Type B pancreatic cell (in vitro differentiated cells): ENCODE data around the gene MID1. TPM values are rescaled to one million over a fixed set of nuclear protein-coding genes. Genes with fewer than 3 reads are reported as not detected.
A peak's percentile ranks its signal among the peaks of the same experiment; 100 is the strongest.

ENCODE experiments used
- DNase-seq: peaks from one replicate; pipeline ENCODE4 v3.0.0; 2021; ENCODE audit warnings: mixed read lengths; ENCODE audit not compliant: unreplicated experiment; ENCODE audit errors: extremely low spot score
- H3K27ac Mint-ChIP-seq: 2 replicates; pipeline ENCODE4 v1.8.0; 2021; ENCODE audit warnings: mild to moderate bottlenecking, mixed read lengths
- H3K27me3 Mint-ChIP-seq: 2 replicates; pipeline ENCODE4 v1.8.0; 2021; ENCODE audit warnings: mixed read lengths
- H3K36me3 Mint-ChIP-seq: 2 replicates; pipeline ENCODE4 v1.8.0; 2021; ENCODE audit warnings: mixed read lengths
- H3K4me1 Mint-ChIP-seq: one replicate; pipeline ENCODE4 v1.8.0; 2021; ENCODE audit warnings: mixed read lengths; ENCODE audit not compliant: unreplicated experiment
- H3K4me3 Mint-ChIP-seq: 2 replicates; pipeline ENCODE4 v1.8.0; 2021; ENCODE audit warnings: mild to moderate bottlenecking, mixed read lengths
- H3K9me3 Mint-ChIP-seq: 2 replicates; pipeline ENCODE4 v1.8.0; 2021; ENCODE audit warnings: mixed read lengths
- total RNA-seq: library from RNA; stranded (reverse); gene quantifications from 2 replicates; pipeline ENCODE4 v1.2.1, GENCODE V29; 2021; ENCODE audit warnings: low replicate concordance
- TF ChIP-seq, protein P1 (sequence below): fragments of 200-600 bp; sonication (generic); conservative IDR thresholded peaks from 2 replicates; pipeline ENCODE4 v1.5.0; 2021; ENCODE audit warnings: antibody characterized with exemption, mild to moderate bottlenecking

Gene MID1
- total RNA-seq, 1 donor from 2014 or later: 52.7 TPM

DNA sequence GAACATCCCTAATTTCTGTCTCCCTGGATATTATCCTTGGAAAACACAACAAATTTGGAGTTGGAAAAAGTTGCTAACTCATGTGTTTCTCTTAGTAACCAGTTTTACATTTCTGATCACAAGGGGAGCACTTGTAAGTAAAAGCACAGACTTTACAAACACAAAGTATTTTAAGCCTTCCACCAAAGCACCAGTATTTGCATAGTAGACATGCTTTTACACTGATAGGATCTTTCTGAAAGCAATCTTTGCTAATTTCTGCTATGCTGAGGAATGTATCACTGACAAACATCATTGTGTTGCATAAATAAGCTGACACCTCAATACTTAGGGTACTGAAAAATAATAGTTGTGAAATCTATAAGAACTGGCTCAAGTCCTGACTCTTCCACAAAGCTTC lies 100.6 kb downstream of the MID1 start:
- H3K9me3 Mint-ChIP-seq: peaks cover 5% of the 10 kb centered on the region
- H3K27ac Mint-ChIP-seq: no peak overlapping the region
- no peaks in the 10 kb centered on the region for H3K4me1 Mint-ChIP-seq

GRCh38 chrX:10519278-10519677 lies 101.1 kb downstream of the MID1 start:
- Mint-ChIP-seq H3K27ac (no peak overlapping the region), H3K27me3 (no peaks in the 10 kb centered on the region), H3K9me3 (peaks cover 5% of the 10 kb centered on the region), H3K36me3 (peaks cover 4% of the 10 kb centered on the region), H3K4me3 (no peak overlapping the region), H3K4me1 (no peaks in the 10 kb centered on the region)
- DNase-seq: no peak
- TF ChIP-seq, protein P1, sequence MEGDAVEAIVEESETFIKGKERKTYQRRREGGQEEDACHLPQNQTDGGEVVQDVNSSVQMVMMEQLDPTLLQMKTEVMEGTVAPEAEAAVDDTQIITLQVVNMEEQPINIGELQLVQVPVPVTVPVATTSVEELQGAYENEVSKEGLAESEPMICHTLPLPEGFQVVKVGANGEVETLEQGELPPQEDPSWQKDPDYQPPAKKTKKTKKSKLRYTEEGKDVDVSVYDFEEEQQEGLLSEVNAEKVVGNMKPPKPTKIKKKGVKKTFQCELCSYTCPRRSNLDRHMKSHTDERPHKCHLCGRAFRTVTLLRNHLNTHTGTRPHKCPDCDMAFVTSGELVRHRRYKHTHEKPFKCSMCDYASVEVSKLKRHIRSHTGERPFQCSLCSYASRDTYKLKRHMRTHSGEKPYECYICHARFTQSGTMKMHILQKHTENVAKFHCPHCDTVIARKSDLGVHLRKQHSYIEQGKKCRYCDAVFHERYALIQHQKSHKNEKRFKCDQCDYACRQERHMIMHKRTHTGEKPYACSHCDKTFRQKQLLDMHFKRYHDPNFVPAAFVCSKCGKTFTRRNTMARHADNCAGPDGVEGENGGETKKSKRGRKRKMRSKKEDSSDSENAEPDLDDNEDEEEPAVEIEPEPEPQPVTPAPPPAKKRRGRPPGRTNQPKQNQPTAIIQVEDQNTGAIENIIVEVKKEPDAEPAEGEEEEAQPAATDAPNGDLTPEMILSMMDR: no peak

More for the DNA sequence above, 100.6 kb downstream of the MID1 start:
- no peak overlapping the region for H3K4me3 Mint-ChIP-seq
- H3K27me3 Mint-ChIP-seq: no peaks in the 10 kb centered on the region
- peaks cover 4% of the 10 kb centered on the region for H3K36me3 Mint-ChIP-seq
- TF ChIP-seq, protein P1: no peak
- DNase-seq: no peak

- peaks cover 4% of the 10 kb centered on the region for H3K36me3 Mint-ChIP-seq
- no peaks in the 10 kb centered on the region for H3K4me1 Mint-ChIP-seq
- no peak overlapping the region for H3K27ac Mint-ChIP-seq
- no peak for DNase-seq
- no peaks in the 10 kb centered on the region for H3K27me3 Mint-ChIP-seq
- H3K4me3 Mint-ChIP-seq: no peak overlapping the region
- peaks cover 5% of the 10 kb centered on the region for H3K9me3 Mint-ChIP-seq
- TF ChIP-seq, protein P1: no peak
These were observed 102.3 kb downstream of the MID1 start for GRCh38 chrX:10518073-10518472.

- Mint-ChIP-seq H3K4me1 (peaks cover 5% of the 10 kb centered on the region), H3K27me3 (no peaks in the 10 kb centered on the region), H3K4me3 (no peak overlapping the region), H3K9me3 (peaks cover 10% of the 10 kb centered on the region), H3K27ac (no peak overlapping the region), H3K36me3 (peaks cover 8% of the 10 kb centered on the region)
- no peak for DNase-seq
- TF ChIP-seq, protein P1: no peak
These were observed 103.5 kb downstream of the MID1 start for GRCh38 chrX:10516781-10517322.

DNA sequence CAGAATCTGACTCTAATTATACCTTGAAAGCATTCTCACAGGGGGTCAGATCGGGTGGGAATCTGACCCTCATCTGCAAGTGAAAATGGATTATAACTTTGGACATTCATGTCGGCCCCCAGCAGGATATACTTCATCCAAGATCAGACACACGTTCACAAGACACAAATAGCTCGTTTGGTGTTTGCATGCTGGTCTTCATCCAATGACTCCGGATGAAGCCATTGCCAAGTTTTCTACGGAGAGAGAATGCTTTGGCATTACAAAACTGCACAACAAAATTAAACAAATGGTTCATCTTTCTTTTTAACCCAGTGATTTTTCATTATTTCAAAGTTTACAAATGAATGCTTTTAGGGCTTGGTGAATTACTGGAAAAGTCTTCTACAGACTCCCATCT lies 105.5 kb downstream of the MID1 start:
- H3K4me1 Mint-ChIP-seq: peaks cover 5% of the 10 kb centered on the region
- no peaks in the 10 kb centered on the region for H3K27me3 Mint-ChIP-seq
- no peak for DNase-seq
- H3K27ac Mint-ChIP-seq: no peak overlapping the region
- H3K9me3 Mint-ChIP-seq: peaks cover 10% of the 10 kb centered on the region
- TF ChIP-seq, protein P1: no peak
- H3K36me3 Mint-ChIP-seq: peaks cover 4% of the 10 kb centered on the region
- no peak overlapping the region for H3K4me3 Mint-ChIP-seq

GRCh38 chrX:10513974-10514373 lies 106.4 kb downstream of the MID1 start:
- Mint-ChIP-seq H3K27me3 (no peaks in the 10 kb centered on the region), H3K4me1 (peaks cover 5% of the 10 kb centered on the region)
- TF ChIP-seq, protein P1: peak; percentile 22

More at GRCh38 chrX:10513974-10514373, 106.4 kb downstream of the MID1 start:
- no peak for DNase-seq
- Mint-ChIP-seq H3K9me3 (peaks cover 10% of the 10 kb centered on the region), H3K27ac (no peak overlapping the region), H3K36me3 (peaks cover 4% of the 10 kb centered on the region), H3K4me3 (no peak overlapping the region)
